ENCODE data around the gene ADAMTS17.
"Not testable (repeated sequence)": the region's sequence is repeated elsewhere in the genome, so short reads cannot be mapped to it uniquely, and the experiment has no call there.

ADAMTS17 gene

GRCh38 chr15:100101426-100102089 is 240.2 kb downstream of the ADAMTS17 start:
- no peak for DNase-seq

GRCh38 chr15:100100926-100101325 is 240.8 kb downstream of the ADAMTS17 start:
- DNase-seq: no peak

- DNase-seq: no peak
Observed at GRCh38 chr15:100099976-100100375, 241.8 kb downstream of the ADAMTS17 start.

- no peak for DNase-seq
Observed at GRCh38 chr15:100098705-100099104, 243.1 kb downstream of the ADAMTS17 start.

- no peak for DNase-seq
Observed at GRCh38 chr15:100097342-100098127, 244.2 kb downstream of the ADAMTS17 start.

GRCh38 chr15:100096700-100097099 is 245.1 kb downstream of the ADAMTS17 start:
- no peak for DNase-seq

- no peak for DNase-seq
Observed at GRCh38 chr15:100096248-100096600, 245.6 kb downstream of the ADAMTS17 start.

GRCh38 chr15:100095541-100096247 is 246.1 kb downstream of the ADAMTS17 start:
- DNase-seq: no peak

GRCh38 chr15:100094127-100094510 is 247.7 kb downstream of the ADAMTS17 start:
- no peak for DNase-seq

GRCh38 chr15:100093211-100094126 is 248.3 kb downstream of the ADAMTS17 start:
- DNase-seq: no peak

GRCh38 chr15:100092034-100092433 is 249.7 kb downstream of the ADAMTS17 start:
- no peak for DNase-seq

- no peak for DNase-seq
Observed at GRCh38 chr15:100090411-100090810, 251.4 kb downstream of the ADAMTS17 start.

GRCh38 chr15:100084042-100084821 is 257.5 kb downstream of the ADAMTS17 start:
- not testable (repeated sequence) for DNase-seq

- no peak for DNase-seq
Observed at GRCh38 chr15:100083572-100083971, 258.2 kb downstream of the ADAMTS17 start.

GRCh38 chr15:100082761-100083402 is 258.9 kb downstream of the ADAMTS17 start:
- no peak for DNase-seq

GRCh38 chr15:100081454-100081853 is 260.3 kb downstream of the ADAMTS17 start:
- no peak for DNase-seq

- no peak for DNase-seq
Observed at GRCh38 chr15:100078511-100079220, 263.1 kb downstream of the ADAMTS17 start.

- no peak for DNase-seq
Observed at GRCh38 chr15:100075229-100075628, 266.5 kb downstream of the ADAMTS17 start.

- DNase-seq: no peak
Observed at GRCh38 chr15:100073982-100074381, 267.8 kb downstream of the ADAMTS17 start.

- not testable (repeated sequence) for DNase-seq
Observed at GRCh38 chr15:100066521-100067280, 275.1 kb downstream of the ADAMTS17 start.

Measured in retina (tissue), 1 donor.